ENCODE measurements around the gene UBN1. TPM values are rescaled to one million over a fixed set of nuclear protein-coding genes. Genes with fewer than 3 reads are reported as not detected.
A peak's percentile ranks its signal among the peaks of the same experiment; 100 is the strongest.

Gene UBN1
- polyA plus RNA-seq, 3 donors: 5.3 to 24.5 (median 7.3) TPM

DNA sequence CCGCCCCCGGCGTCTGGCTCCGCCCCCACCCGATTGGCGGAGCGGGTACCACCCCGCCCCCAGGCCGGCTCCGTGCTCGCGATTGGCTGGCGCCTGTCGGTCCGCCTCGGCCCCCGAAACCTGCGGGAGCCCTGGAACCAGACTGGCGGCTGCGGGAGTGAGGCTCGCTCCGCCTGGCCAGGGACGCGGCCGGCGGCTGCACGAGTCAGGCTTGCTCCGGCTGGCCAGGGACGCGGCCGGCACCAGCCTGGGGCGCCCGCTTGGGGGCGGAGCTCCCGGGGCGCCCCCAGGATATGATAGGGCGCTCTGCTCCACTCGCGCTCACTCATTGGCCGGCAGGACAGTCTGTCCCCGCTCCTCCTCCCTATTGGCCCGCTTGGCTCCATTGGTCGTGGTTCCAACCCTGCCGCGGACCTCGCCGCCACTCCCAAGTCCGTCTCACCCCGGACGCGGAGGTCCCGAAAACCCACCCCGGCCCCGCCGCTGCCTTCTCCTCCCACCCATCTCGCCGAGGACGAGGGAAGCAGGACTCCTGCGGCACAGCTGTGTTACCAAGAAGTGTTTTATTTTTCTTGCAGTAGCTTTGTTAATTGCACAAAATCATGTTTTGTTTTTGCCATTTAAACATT, 44.5 kb upstream of the UBN1 start:
- Histone ChIP-seq H3K36me3 (replicated peaks in 1 of 2; ENCODE audit: control insufficient read depth in 1 of 2, insufficient read depth in 2 of 2, low read length in 2 of 2) (peaks cover 46 to 53% of the 10 kb centered on the region in 2 donors), H3K27ac (ENCODE audit: low read depth in 1 of 2, low read length in 2 of 2) (peak overlapping the region; percentile 77 to 86), H3K9ac (ENCODE audit: insufficient read depth, low read length, poor library complexity, severe bottlenecking) (peak overlapping the region; percentile 71), H3K4me1 (ENCODE audit: control insufficient read depth in 1 of 2, insufficient read depth in 2 of 2, low read length in 2 of 2) (peaks cover 40 to 48% of the 10 kb centered on the region in 2 donors), H3K9me3 (replicated peaks in 1 of 2; ENCODE audit: control insufficient read depth in 1 of 2, insufficient read depth in 1 of 2, low read length in 2 of 2) (no peaks in the 10 kb centered on the region), H3K4me3 (replicated peaks in 1 of 3; ENCODE audit: low read depth in 2 of 3, low read length in 3 of 3) (peak overlapping the region; percentile 72 to 92 (median 75)), H2AFZ (ENCODE audit: insufficient read depth, low read depth, low read length, poor library complexity, severe bottlenecking) (peak overlapping the region; percentile 86), H3K4me2 (replicated peaks; ENCODE audit: extremely low read depth, low read length, poor library complexity, severe bottlenecking) (peak overlapping the region; percentile 98), H3K79me2 (ENCODE audit: insufficient read depth, low read length) (peaks cover 35% of the 10 kb centered on the region), H4K20me1 (ENCODE audit: insufficient read depth, low read length) (no peaks in the 10 kb centered on the region), H3K27me3 (ENCODE audit: control insufficient read depth in 2 of 2, insufficient read depth in 2 of 2, low read length in 2 of 2) (no peaks in the 10 kb centered on the region)
- Mint-ChIP-seq H3K4me1 (peaks cover 42% of the 10 kb centered on the region), H3K27ac (peak overlapping the region; percentile 86 to 97 (median 96)), H3K9me3 (no peaks in the 10 kb centered on the region), H3K4me3 (peak overlapping the region; percentile 87 to 89), H3K36me3 (peaks cover 36 to 61% of the 10 kb centered on the region in 2 donors), H3K27me3 (ENCODE audit: low read depth in 3 of 3) (peaks cover 0 to 2% (median 0%) of the 10 kb centered on the region in 3 donors)
- TF ChIP-seq, protein P1, sequence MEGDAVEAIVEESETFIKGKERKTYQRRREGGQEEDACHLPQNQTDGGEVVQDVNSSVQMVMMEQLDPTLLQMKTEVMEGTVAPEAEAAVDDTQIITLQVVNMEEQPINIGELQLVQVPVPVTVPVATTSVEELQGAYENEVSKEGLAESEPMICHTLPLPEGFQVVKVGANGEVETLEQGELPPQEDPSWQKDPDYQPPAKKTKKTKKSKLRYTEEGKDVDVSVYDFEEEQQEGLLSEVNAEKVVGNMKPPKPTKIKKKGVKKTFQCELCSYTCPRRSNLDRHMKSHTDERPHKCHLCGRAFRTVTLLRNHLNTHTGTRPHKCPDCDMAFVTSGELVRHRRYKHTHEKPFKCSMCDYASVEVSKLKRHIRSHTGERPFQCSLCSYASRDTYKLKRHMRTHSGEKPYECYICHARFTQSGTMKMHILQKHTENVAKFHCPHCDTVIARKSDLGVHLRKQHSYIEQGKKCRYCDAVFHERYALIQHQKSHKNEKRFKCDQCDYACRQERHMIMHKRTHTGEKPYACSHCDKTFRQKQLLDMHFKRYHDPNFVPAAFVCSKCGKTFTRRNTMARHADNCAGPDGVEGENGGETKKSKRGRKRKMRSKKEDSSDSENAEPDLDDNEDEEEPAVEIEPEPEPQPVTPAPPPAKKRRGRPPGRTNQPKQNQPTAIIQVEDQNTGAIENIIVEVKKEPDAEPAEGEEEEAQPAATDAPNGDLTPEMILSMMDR (IDR thresholded peaks at IDR 0.05): no peak
- intact Hi-C loops (cut with micrococcal nuclease): loop anchor here (2.0 to 5.0 kb wide), 4 partner anchors 35 to 70 kb away; partner anchors contain the start of genes ANKS3 (in 2 of the 2), DNAAF8 (in 2 of the 2), GLYR1 (in 2 of the 2) and UBN1 (in 2 of the 2)
- WGBS (ENCODE audit: insufficient coverage): under 1% methylated on average over 54 of the region's 59 CpGs
- peak; percentile 83 to 91 (median 86) for DNase-seq

DNA sequence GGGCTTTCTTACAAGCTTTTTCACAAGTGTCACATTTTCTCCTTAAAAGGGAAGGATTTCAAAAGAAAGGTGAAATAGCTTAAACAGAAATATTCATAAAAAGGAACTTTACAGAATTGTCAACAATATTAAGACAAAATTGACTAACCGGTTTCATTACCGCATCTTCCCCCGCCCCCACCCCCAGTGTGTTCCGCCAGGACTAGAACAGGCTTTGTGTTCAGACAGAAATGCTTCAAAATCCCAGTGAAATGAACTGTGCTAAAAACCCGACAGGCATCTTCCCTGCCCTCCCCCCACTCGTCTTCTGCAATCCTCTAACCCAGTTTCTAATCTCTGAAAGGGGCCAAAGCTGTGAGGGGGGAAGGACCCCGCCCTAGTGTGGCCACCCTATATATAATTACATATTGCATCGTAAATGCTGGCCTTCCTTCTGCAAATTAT, 43.9 kb upstream of the UBN1 start:
- H3K4me2 ChIP-seq (replicated peaks; ENCODE audit: extremely low read depth, low read length, poor library complexity, severe bottlenecking): peak overlapping the region; percentile 98
- H3K4me1 ChIP-seq (ENCODE audit: control insufficient read depth in 1 of 2, insufficient read depth in 2 of 2, low read length in 2 of 2): peaks cover 40 to 48% of the 10 kb centered on the region in 2 donors
- 0% methylated on average over 5 of the region's 8 CpGs for WGBS (ENCODE audit: insufficient coverage)
- Mint-ChIP-seq H3K36me3 (peaks cover 34 to 62% of the 10 kb centered on the region in 2 donors), H3K9me3 (no peaks in the 10 kb centered on the region), H3K4me3 (peak overlapping the region; percentile 87 to 89), H3K27ac (peak overlapping the region; percentile 86 to 97 (median 96)), H3K4me1 (peaks cover 42% of the 10 kb centered on the region), H3K27me3 (ENCODE audit: low read depth in 3 of 3) (peaks cover 0 to 2% (median 0%) of the 10 kb centered on the region in 3 donors)
- TF ChIP-seq, protein P1 (IDR thresholded peaks at IDR 0.05): no peak
- H2AFZ ChIP-seq (ENCODE audit: insufficient read depth, low read depth, low read length, poor library complexity, severe bottlenecking): no peak overlapping the region
- peaks cover 35% of the 10 kb centered on the region for H3K79me2 ChIP-seq (ENCODE audit: insufficient read depth, low read length)
- no peaks in the 10 kb centered on the region for H4K20me1 ChIP-seq (ENCODE audit: insufficient read depth, low read length)
- peak overlapping the region; percentile 77 to 86 for H3K27ac ChIP-seq (ENCODE audit: low read depth in 1 of 2, low read length in 2 of 2)
- H3K9me3 ChIP-seq (replicated peaks in 1 of 2; ENCODE audit: control insufficient read depth in 1 of 2, insufficient read depth in 1 of 2, low read length in 2 of 2): no peaks in the 10 kb centered on the region
- peak; percentile 23 to 50 (median 35) for DNase-seq
- no peak overlapping the region for H3K9ac ChIP-seq (ENCODE audit: insufficient read depth, low read length, poor library complexity, severe bottlenecking)
- peaks cover 45 to 53% of the 10 kb centered on the region in 2 donors for H3K36me3 ChIP-seq (replicated peaks in 1 of 2; ENCODE audit: control insufficient read depth in 1 of 2, insufficient read depth in 2 of 2, low read length in 2 of 2)
- intact Hi-C loops (cut with micrococcal nuclease): loop anchor here (2.0 to 5.0 kb wide), 4 partner anchors 36 to 71 kb away; partner anchors contain the start of genes ANKS3 (in 2 of the 2), DNAAF8 (in 2 of the 2), GLYR1 (in 2 of the 2) and UBN1 (in 2 of the 2)
- peak overlapping the region; percentile 72 to 92 (median 75) for H3K4me3 ChIP-seq (replicated peaks in 1 of 3; ENCODE audit: low read depth in 2 of 3, low read length in 3 of 3)
- H3K27me3 ChIP-seq (ENCODE audit: control insufficient read depth in 2 of 2, insufficient read depth in 2 of 2, low read length in 2 of 2): no peaks in the 10 kb centered on the region
